ENCODE measurements around the gene CAVIN2.

CAVIN2 gene, protein sequence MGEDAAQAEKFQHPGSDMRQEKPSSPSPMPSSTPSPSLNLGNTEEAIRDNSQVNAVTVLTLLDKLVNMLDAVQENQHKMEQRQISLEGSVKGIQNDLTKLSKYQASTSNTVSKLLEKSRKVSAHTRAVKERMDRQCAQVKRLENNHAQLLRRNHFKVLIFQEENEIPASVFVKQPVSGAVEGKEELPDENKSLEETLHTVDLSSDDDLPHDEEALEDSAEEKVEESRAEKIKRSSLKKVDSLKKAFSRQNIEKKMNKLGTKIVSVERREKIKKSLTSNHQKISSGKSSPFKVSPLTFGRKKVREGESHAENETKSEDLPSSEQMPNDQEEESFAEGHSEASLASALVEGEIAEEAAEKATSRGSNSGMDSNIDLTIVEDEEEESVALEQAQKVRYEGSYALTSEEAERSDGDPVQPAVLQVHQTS
- total RNA-seq: 0 to 0.39 (median 0) reads per million in 3 donors

DNA sequence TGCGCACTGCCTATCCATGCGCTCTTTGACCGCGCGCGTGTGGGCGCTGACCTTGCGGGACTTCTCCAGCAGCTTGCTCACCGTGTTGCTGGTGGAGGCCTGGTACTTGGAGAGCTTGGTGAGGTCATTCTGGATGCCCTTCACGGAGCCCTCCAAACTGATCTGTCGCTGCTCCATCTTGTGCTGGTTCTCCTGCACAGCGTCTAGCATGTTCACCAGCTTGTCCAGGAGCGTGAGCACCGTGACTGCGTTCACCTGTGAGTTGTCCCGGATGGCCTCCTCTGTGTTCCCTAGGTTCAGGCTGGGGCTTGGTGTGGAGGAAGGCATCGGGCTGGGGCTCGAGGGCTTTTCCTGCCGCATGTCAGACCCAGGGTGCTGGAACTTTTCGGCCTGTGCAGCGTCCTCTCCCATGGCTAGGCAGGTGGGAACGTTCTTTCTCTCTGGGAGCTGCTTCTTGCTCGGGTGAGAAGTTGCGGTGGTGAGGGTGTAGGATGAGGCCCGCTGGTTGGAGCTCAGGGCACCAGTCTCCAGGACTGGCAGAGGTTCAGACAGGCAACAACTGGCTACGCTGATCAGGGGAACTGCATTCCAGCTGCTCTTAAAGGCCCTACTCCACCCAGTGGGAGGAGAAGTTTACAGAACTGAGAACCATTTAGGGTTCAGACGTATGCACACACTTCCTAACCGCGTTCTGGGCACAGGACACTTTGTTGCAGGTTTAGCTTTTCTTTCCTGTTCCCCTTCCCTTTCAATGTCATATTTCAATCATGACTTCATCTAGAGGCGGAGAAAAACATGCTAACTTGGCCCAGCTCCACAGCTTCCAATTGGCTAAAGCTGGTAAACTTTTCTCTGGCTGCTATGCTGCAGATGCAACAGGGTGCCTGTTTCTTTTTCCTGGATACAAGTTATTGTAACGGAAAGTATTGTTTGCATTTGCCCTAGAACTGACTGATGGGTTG is at the start of gene CAVIN2:
TSS of gene CAVIN2 (minus strand) at position 574 of the 962 bp plus-strand sequence. CDS start at position 411, 163 bp downstream.
- H3K4me3 ChIP-seq (ENCODE audit: insufficient read depth, low read depth, low read length, poor library complexity, severe bottlenecking): no peak within 1 kb of the TSS
- H3K27ac ChIP-seq (ENCODE audit: insufficient read depth, low read length, poor library complexity, severe bottlenecking): no peak within 1 kb of the TSS
- peaks cover 4% of the 10 kb centered on the region for H3K4me1 ChIP-seq (ENCODE audit: control insufficient read depth, insufficient read depth, low read length, poor library complexity, severe bottlenecking)
- no peaks in the 10 kb centered on the region for H3K36me3 ChIP-seq (ENCODE audit: control insufficient read depth, insufficient read depth, low read length)
- no peak for DNase-seq
- H3K9me3 ChIP-seq (ENCODE audit: control insufficient read depth, low read length): no peaks in the 10 kb centered on the region
- H3K27me3 ChIP-seq (replicated peaks; ENCODE audit: control insufficient read depth, insufficient read depth, low read length, poor library complexity, severe bottlenecking): peaks cover 4% of the 10 kb centered on the region

DNA sequence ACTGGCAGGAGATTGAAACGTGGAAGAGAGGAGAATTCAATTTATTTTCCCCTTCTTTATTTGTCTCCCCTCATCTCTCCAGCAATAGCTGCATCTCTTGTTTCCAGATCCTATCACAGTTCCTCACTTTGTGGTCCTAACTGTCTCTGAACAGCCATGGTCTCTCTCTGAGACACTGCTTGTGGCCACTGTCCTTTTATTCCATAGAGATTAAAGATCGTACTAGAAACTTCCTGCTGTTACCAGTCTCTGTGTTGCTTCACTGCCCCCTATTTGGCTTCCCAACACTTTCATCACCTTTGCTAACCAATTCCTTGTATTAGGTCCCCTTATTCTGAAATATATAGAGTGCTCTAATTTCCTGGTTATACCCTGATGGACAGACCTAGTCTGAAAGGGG is 48.9 kb upstream of the CAVIN2 start:
- Histone ChIP-seq H3K4me1 (ENCODE audit: control insufficient read depth, insufficient read depth, low read length, poor library complexity, severe bottlenecking) (no peaks in the 10 kb centered on the region), H3K27me3 (replicated peaks; ENCODE audit: control insufficient read depth, insufficient read depth, low read length, poor library complexity, severe bottlenecking) (peaks cover 3% of the 10 kb centered on the region), H3K4me3 (ENCODE audit: insufficient read depth, low read depth, low read length, poor library complexity, severe bottlenecking) (no peak overlapping the region), H3K36me3 (ENCODE audit: control insufficient read depth, insufficient read depth, low read length) (no peaks in the 10 kb centered on the region), H3K9me3 (ENCODE audit: control insufficient read depth, low read length) (no peaks in the 10 kb centered on the region), H3K27ac (ENCODE audit: insufficient read depth, low read length, poor library complexity, severe bottlenecking) (no peak overlapping the region)
- no peak for DNase-seq

DNA sequence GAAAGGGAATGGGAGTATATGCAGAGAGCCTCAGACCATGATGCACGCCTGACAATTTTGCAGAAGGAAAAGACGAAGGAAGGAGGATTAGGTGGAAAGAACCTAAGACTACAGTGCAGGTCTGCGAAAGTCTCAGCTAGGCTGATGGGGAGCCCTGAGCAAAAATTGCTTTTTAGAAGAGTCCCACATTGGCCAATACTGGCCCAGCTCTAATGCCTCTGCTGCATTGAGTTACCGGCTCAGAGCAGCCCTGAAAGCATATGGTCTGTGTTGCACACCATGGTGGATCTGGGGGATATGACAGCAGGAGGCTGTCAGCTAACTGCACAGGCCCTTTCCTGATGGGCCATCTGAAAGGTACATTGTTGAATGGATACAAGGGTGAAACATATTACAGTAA is 48.3 kb upstream of the CAVIN2 start:
- no peak for DNase-seq
- Histone ChIP-seq H3K36me3 (ENCODE audit: control insufficient read depth, insufficient read depth, low read length) (no peaks in the 10 kb centered on the region), H3K27me3 (replicated peaks; ENCODE audit: control insufficient read depth, insufficient read depth, low read length, poor library complexity, severe bottlenecking) (peaks cover 3% of the 10 kb centered on the region), H3K27ac (ENCODE audit: insufficient read depth, low read length, poor library complexity, severe bottlenecking) (no peak overlapping the region), H3K4me3 (ENCODE audit: insufficient read depth, low read depth, low read length, poor library complexity, severe bottlenecking) (no peak overlapping the region), H3K9me3 (ENCODE audit: control insufficient read depth, low read length) (no peaks in the 10 kb centered on the region), H3K4me1 (ENCODE audit: control insufficient read depth, insufficient read depth, low read length, poor library complexity, severe bottlenecking) (no peaks in the 10 kb centered on the region)

DNA sequence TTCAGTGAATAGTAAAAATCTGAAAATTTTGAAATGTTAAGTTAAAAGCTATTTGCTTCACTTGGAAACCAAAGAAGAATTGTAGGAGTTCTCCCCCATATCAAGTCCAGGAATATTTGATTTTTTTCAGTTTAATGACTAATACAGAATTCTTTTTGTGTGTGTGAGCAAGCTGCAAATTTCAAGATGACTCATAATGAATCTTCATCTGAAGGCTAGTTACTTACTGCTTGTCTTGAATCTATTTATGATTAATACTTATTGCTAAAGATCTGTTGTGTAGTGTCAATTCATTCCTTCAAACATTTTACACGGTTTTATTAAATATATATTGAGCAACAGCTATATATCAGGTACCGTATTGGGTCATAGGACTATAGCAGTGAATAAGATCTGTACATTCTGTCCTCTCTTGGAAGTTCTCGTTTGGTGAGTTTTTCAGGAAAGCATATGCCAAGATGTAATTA is 47.8 kb upstream of the CAVIN2 start:
- Histone ChIP-seq H3K4me3 (ENCODE audit: insufficient read depth, low read depth, low read length, poor library complexity, severe bottlenecking) (no peak overlapping the region), H3K27ac (ENCODE audit: insufficient read depth, low read length, poor library complexity, severe bottlenecking) (no peak overlapping the region), H3K4me1 (ENCODE audit: control insufficient read depth, insufficient read depth, low read length, poor library complexity, severe bottlenecking) (no peaks in the 10 kb centered on the region), H3K36me3 (ENCODE audit: control insufficient read depth, insufficient read depth, low read length) (no peaks in the 10 kb centered on the region), H3K9me3 (ENCODE audit: control insufficient read depth, low read length) (no peaks in the 10 kb centered on the region), H3K27me3 (replicated peaks; ENCODE audit: control insufficient read depth, insufficient read depth, low read length, poor library complexity, severe bottlenecking) (peaks cover 3% of the 10 kb centered on the region)
- DNase-seq: no peak

DNA sequence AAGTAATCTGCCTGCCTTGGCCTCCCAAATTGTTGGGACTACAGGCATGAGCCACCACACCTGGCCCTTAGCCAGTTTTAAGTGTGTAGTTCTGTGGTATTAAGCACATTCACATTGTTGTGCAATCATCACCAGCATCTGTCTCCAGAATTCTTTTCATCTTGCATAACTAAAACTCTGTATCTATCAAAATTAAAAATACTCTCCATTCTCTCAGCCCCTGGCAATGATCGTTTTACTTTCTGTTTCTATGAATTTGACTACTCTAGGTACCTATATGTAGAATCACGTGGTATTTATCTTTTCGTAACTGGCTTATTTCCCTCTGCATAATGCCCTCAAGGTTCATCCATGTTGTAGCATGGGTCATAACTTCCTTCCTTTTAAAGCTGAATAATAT is 45.5 kb upstream of the CAVIN2 start:
- no peak overlapping the region for H3K27ac ChIP-seq (ENCODE audit: insufficient read depth, low read length, poor library complexity, severe bottlenecking)
- no peaks in the 10 kb centered on the region for H3K27me3 ChIP-seq (replicated peaks; ENCODE audit: control insufficient read depth, insufficient read depth, low read length, poor library complexity, severe bottlenecking)
- no peak for DNase-seq
- H3K4me1 ChIP-seq (ENCODE audit: control insufficient read depth, insufficient read depth, low read length, poor library complexity, severe bottlenecking): no peaks in the 10 kb centered on the region
- H3K9me3 ChIP-seq (ENCODE audit: control insufficient read depth, low read length): no peaks in the 10 kb centered on the region
- H3K4me3 ChIP-seq (ENCODE audit: insufficient read depth, low read depth, low read length, poor library complexity, severe bottlenecking): no peak overlapping the region
- no peaks in the 10 kb centered on the region for H3K36me3 ChIP-seq (ENCODE audit: control insufficient read depth, insufficient read depth, low read length)

DNA sequence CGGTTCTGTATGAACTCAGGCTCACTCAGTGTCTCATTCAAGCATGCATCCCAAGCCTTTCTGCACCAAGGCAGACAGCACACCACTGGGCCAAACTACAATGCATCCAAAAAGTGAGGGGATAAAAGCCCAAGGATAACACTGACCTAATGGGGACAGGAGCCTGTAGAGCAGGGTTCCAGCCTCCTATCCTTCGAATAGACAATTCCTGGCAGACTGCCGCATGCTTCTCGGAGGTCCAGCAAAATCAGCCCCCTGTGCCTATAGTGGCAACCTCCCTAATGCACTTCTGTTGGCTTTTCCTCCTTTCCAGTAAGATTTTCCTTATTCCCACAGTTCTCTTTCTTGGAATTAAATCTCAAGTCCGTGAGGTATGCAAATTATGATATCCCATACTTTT is 44.8 kb upstream of the CAVIN2 start:
- DNase-seq: no peak
- Histone ChIP-seq H3K27me3 (replicated peaks; ENCODE audit: control insufficient read depth, insufficient read depth, low read length, poor library complexity, severe bottlenecking) (no peaks in the 10 kb centered on the region), H3K9me3 (ENCODE audit: control insufficient read depth, low read length) (no peaks in the 10 kb centered on the region), H3K36me3 (ENCODE audit: control insufficient read depth, insufficient read depth, low read length) (no peaks in the 10 kb centered on the region), H3K27ac (ENCODE audit: insufficient read depth, low read length, poor library complexity, severe bottlenecking) (no peak overlapping the region), H3K4me1 (ENCODE audit: control insufficient read depth, insufficient read depth, low read length, poor library complexity, severe bottlenecking) (no peaks in the 10 kb centered on the region), H3K4me3 (ENCODE audit: insufficient read depth, low read depth, low read length, poor library complexity, severe bottlenecking) (no peak overlapping the region)

DNA sequence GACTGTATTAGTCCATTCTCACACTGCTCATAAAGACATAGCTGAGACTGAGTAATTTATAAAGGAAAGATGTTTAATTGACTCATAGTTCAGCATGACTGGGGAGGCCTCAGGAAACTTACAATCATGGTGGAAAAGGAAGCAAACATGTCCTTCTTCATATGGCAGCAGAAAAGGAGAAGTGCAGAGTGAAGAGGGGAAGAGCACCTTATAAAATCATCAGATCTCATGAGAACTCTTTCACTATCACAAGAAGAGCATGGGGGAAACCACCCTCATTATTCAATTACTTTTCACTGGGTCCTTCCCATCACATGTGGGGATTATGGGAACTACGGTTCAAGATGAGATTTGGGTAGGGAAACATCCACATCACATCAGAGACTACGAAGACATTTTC is 43.0 kb upstream of the CAVIN2 start:
- no peak for DNase-seq
- H3K27ac ChIP-seq (ENCODE audit: insufficient read depth, low read length, poor library complexity, severe bottlenecking): no peak overlapping the region
- no peaks in the 10 kb centered on the region for H3K27me3 ChIP-seq (replicated peaks; ENCODE audit: control insufficient read depth, insufficient read depth, low read length, poor library complexity, severe bottlenecking)

DNA sequence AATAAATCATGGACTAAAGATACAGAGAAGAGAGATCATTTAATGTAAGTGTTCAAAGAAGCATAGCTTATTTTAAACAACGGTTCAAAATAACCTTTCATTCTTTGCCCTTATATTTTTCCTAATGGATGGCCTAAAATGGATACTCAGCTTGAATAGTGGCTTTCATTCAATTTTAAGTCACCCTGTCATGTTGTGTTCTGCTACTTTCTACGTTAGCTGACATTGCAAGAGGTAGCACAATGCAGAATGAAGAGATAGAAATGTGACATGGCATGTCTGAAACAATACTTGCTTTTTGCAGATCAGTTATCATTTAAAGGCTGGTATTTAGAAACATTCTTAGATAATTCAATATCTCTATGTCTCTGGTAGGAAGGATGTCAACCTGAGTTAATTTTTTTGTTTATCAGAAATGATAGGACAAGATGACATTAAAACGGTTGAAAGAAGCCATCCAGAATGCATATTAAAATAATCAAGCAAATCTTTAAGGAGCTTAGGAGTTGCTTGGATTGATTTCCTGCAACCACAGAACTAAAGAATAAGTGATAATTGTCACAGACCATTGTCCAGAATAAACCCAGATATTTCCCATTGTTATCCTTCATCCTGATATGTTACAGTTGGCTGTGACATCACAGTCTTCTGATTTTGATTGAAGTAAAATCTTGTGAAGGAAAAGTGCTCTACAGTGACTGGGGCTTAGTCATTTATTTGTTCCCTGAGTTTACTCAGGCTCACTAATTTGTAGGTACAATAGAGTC is 41.7 kb upstream of the CAVIN2 start:
- Histone ChIP-seq H3K4me1 (ENCODE audit: control insufficient read depth, insufficient read depth, low read length, poor library complexity, severe bottlenecking) (no peaks in the 10 kb centered on the region), H3K27me3 (replicated peaks; ENCODE audit: control insufficient read depth, insufficient read depth, low read length, poor library complexity, severe bottlenecking) (no peaks in the 10 kb centered on the region), H3K27ac (ENCODE audit: insufficient read depth, low read length, poor library complexity, severe bottlenecking) (no peak overlapping the region), H3K36me3 (ENCODE audit: control insufficient read depth, insufficient read depth, low read length) (no peaks in the 10 kb centered on the region), H3K4me3 (ENCODE audit: insufficient read depth, low read depth, low read length, poor library complexity, severe bottlenecking) (no peak overlapping the region), H3K9me3 (ENCODE audit: control insufficient read depth, low read length) (no peaks in the 10 kb centered on the region)
- DNase-seq: no peak

More for the DNA sequence above, 43.0 kb upstream of the CAVIN2 start:
- H3K4me3 ChIP-seq (ENCODE audit: insufficient read depth, low read depth, low read length, poor library complexity, severe bottlenecking): no peak overlapping the region
- no peaks in the 10 kb centered on the region for H3K9me3 ChIP-seq (ENCODE audit: control insufficient read depth, low read length)
- H3K4me1 ChIP-seq (ENCODE audit: control insufficient read depth, insufficient read depth, low read length, poor library complexity, severe bottlenecking): no peaks in the 10 kb centered on the region
- no peaks in the 10 kb centered on the region for H3K36me3 ChIP-seq (ENCODE audit: control insufficient read depth, insufficient read depth, low read length)

DNA sequence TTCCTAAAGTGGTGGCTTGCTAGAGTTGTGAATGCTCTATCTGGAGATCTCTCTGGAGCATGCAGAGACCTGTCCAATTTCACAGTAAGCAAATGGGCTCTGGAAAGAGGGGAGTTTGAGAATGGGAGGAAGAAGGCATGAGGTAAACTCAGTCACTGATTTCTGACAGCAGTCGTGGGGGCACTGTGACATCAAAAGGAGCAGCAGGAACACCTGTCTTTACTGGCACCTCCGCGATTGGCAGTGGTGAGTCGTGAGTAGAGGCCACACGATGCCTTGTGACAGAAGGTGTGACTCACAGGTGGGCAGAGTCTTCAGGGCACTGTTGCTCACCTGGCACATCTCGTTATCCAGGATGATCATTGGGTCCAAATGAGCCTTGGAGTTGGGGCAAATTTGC is 38.8 kb upstream of the CAVIN2 start:
- Histone ChIP-seq H3K36me3 (ENCODE audit: control insufficient read depth, insufficient read depth, low read length) (no peaks in the 10 kb centered on the region), H3K27ac (ENCODE audit: insufficient read depth, low read length, poor library complexity, severe bottlenecking) (no peak overlapping the region), H3K4me1 (ENCODE audit: control insufficient read depth, insufficient read depth, low read length, poor library complexity, severe bottlenecking) (no peaks in the 10 kb centered on the region), H3K27me3 (replicated peaks; ENCODE audit: control insufficient read depth, insufficient read depth, low read length, poor library complexity, severe bottlenecking) (no peaks in the 10 kb centered on the region), H3K4me3 (ENCODE audit: insufficient read depth, low read depth, low read length, poor library complexity, severe bottlenecking) (no peak overlapping the region), H3K9me3 (ENCODE audit: control insufficient read depth, low read length) (no peaks in the 10 kb centered on the region)
- DNase-seq: no peak
